Stomach (tissue), 9 donors: ENCODE results near the gene VPS18. TPM values are rescaled to one million over a fixed set of nuclear protein-coding genes. Genes with fewer than 3 reads are reported as not detected.

Experiments used
- DNase-seq, 2 donors: peaks; one replicate each; pipeline versions ENCODE4 v3.0.0 to v3.0.0-alpha.2; 2013 to 2019
- H3K27ac ChIP-seq, 5 donors: fragments of 200-600 bp in 4 of 5; sonication (generic) in 4 of 5; one replicate each; pipeline ENCODE4 v1.5.1; 2013 to 2019; ENCODE audit warnings: mild to moderate bottlenecking in 1 of 5, moderate library complexity in 1 of 5
- H3K27me3 ChIP-seq, 3 donors: fragments of 200-600 bp; sonication (generic); one replicate each; pipeline ENCODE4 v1.5.1; 2017 to 2019; ENCODE audit warnings: mixed run types in 1 of 3
- H3K36me3 ChIP-seq, 4 donors: fragments of 200-600 bp; sonication (generic); 1 replicate in 3 of 4; 2 replicates in 1 of 4; pipeline ENCODE4 v1.5.1; 2016 to 2019
- H3K4me1 ChIP-seq, 4 donors: fragments of 200-600 bp; sonication (generic); one replicate each; pipeline ENCODE4 v1.5.1; 2016 to 2019
- H3K4me3 ChIP-seq, 4 donors: fragments of 200-600 bp; sonication (generic) in 3 of 4; one replicate each; pipeline ENCODE4 v1.5.1; 2016 to 2019; ENCODE audit warnings: mild to moderate bottlenecking in 1 of 4
- H3K9me3 ChIP-seq, 4 donors: fragments of 200-600 bp; sonication (generic); one replicate each; pipeline ENCODE4 v1.5.1; 2016 to 2019
- CTCF ChIP-seq, 7 experiments: fragments of 450-650 bp in 4 of 7; fragments of 200-600 bp in 3 of 7; sonication (generic) in 3 of 7; IDR thresholded peaks; one replicate each; pipeline ENCODE4 v1.5.1; 2016 to 2019; ENCODE audit warnings: antibody characterized with exemption in 7 of 7, control low read depth in 2 of 7, mild to moderate bottlenecking in 1 of 7
- EP300 ChIP-seq: sonication (generic); formaldehyde crosslinking; IDR thresholded peaks from one replicate; pipeline ENCODE4 v1.6.1; 2017; ENCODE audit warnings: antibody characterized with exemption
- POLR2A ChIP-seq, 4 donors: fragments of 450-650 bp; IDR thresholded peaks; one replicate each; pipeline ENCODE4 v1.6.1; 2016; ENCODE audit warnings: antibody characterized with exemption in 4 of 4, control low read depth in 2 of 4, mild to moderate bottlenecking in 1 of 4, moderate library complexity in 1 of 4
- POLR2AphosphoS5 ChIP-seq, 3 donors: sonication (generic); formaldehyde crosslinking; IDR thresholded peaks; one replicate each; pipeline ENCODE4 v1.6.1; 2016; ENCODE audit warnings: antibody characterized with exemption in 3 of 3
- WGBS, 5 donors: extraction: QIAGEN DNeasy Blood & Tissue Kit in 3 of 5; methylation state at CpG; one replicate each; pipeline versions ENCODE4 v1.1.5 to v1.1.7; 2013 to 2018; 5-methylcytosine and 5-hydroxymethylcytosine counted together
- intact Hi-C: fragments of 100-400 bp; cut with DNase I; formaldehyde crosslinking; loops from one replicate; pipeline ENCODE4 v1.15.1; 2023; ENCODE audit warnings: low total_unique reads
- polyA plus RNA-seq, 3 donors: library from polyadenylated mRNA; stranded (reverse); fragments of 200-250 nt; gene quantifications; one replicate each; pipeline ENCODE4 v1.2.3, GENCODE V29; 2013
- total RNA-seq, 5 donors: library from RNA; depleted of rRNA; stranded (reverse); fragments of >200 nt; gene quantifications; one replicate each; pipeline versions ENCODE4 v1.1.0 to v1.2.3, GENCODE V29; 2014 to 2016
- donor health status: healthy with polysubstance abuse.
- donor health status: Bipolar disorder and iron deficiency.
- donor health status: healthy.

Gene VPS18
- total and polyA plus RNA-seq, 8 donors = 1.8 to 24.2 (median 13.1) TPM

GRCh38 chr15:40871749-40872617 is 22.3 kb upstream of the VPS18 start:
- Histone ChIP-seq H3K4me3 (no peak overlapping the region), H3K27me3 (peaks cover 0 to 24% (median 0%) of the 10 kb centered on the region in 3 donors), H3K36me3 (no peaks in the 10 kb centered on the region), H3K4me1 (peaks cover 22 to 37% (median 29%) of the 10 kb centered on the region in 4 donors), H3K9me3 (no peaks in the 10 kb centered on the region), H3K27ac (peak overlapping the region; percentile 18 to 54 (median 42))
- intact Hi-C loops = no loop called here
- 56 to 74% (median 63%) methylated on average over 12 to 13 of the region's 13 CpGs for WGBS, 5 donors
- TF ChIP-seq POLR2A (IDR thresholded peaks at IDR 0.05) (no peak), POLR2AphosphoS5 (IDR thresholded peaks at IDR 0.05) (peak in 1 of 3 donors; percentile 25)
- DNase-seq = peak; percentile 85 to 95

- no peak for DNase-seq
- Histone ChIP-seq H3K9me3 (no peaks in the 10 kb centered on the region), H3K27ac (peak overlapping the region in 2 of 5 donors; percentile 42 to 67), H3K4me3 (peak overlapping the region; percentile 56 to 76 (median 56)), H3K36me3 (no peaks in the 10 kb centered on the region), H3K4me1 (peaks cover 22 to 37% (median 29%) of the 10 kb centered on the region in 4 donors), H3K27me3 (peaks cover 0 to 24% (median 0%) of the 10 kb centered on the region in 3 donors)
- TF ChIP-seq CTCF (IDR thresholded peaks at IDR 0.05) (no peak), POLR2AphosphoS5 (IDR thresholded peaks at IDR 0.05) (no peak), POLR2A (IDR thresholded peaks at IDR 0.05) (no peak), EP300 (no peak)
- intact Hi-C loops = no loop called here
- 62 to 75% (median 63%) methylated on average over 29 to 33 of the region's 33 CpGs for WGBS, 5 donors
Observed at GRCh38 chr15:40872791-40873693, 21.2 kb upstream of the VPS18 start.

GRCh38 chr15:40873694-40874561 is 20.3 kb upstream of the VPS18 start, which contains the start of gene RHOV:
Gene RHOV (minus strand): TSS chr15:40874234. CDS start chr15:40874139, 95 bp downstream.
- Histone ChIP-seq H3K9me3 (no peaks in the 10 kb centered on the region), H3K27ac (peak within 1 kb of the TSS; percentile 16 to 67 (median 64)), H3K27me3 (peaks cover 0 to 24% (median 0%) of the 10 kb centered on the region in 3 donors), H3K36me3 (no peaks in the 10 kb centered on the region), H3K4me1 (peaks cover 22 to 38% (median 31%) of the 10 kb centered on the region in 4 donors), H3K4me3 (peak within 1 kb of the TSS; percentile 56 to 76 (median 56))
- intact Hi-C loops = no loop called here
- DNase-seq = peak; percentile 82 to 91
- TF ChIP-seq POLR2AphosphoS5 (IDR thresholded peaks at IDR 0.05) = peak in 1 of 3 donors; percentile 81
- peak in 1 of 7 experiments; percentile 26 for TF ChIP-seq CTCF (IDR thresholded peaks at IDR 0.05)
- TF ChIP-seq POLR2A (IDR thresholded peaks at IDR 0.05) = no peak
- no peak for TF ChIP-seq EP300
- WGBS, 5 donors = 0 to 2% (median 1%) methylated on average over 15 to 74 of the region's 74 CpGs

- Histone ChIP-seq H3K9me3 (no peaks in the 10 kb centered on the region), H3K27me3 (peaks cover 0 to 24% (median 0%) of the 10 kb centered on the region in 3 donors), H3K4me1 (peaks cover 22 to 44% (median 27%) of the 10 kb centered on the region in 4 donors), H3K27ac (no peak overlapping the region), H3K36me3 (no peaks in the 10 kb centered on the region), H3K4me3 (no peak overlapping the region)
- 84 to 93% (median 91%) methylated on average over 6 of the region's 6 CpGs for WGBS, 5 donors
- intact Hi-C loops = no loop called here
- TF ChIP-seq CTCF (IDR thresholded peaks at IDR 0.05) = no peak
- no peak for TF ChIP-seq POLR2AphosphoS5 (IDR thresholded peaks at IDR 0.05)
- no peak for TF ChIP-seq EP300
- TF ChIP-seq POLR2A (IDR thresholded peaks at IDR 0.05) = no peak
- no peak for DNase-seq
Observed at GRCh38 chr15:40875991-40876730, 18.1 kb upstream of the VPS18 start.
